Muscle of leg (tissue), 11 donors: ENCODE data around the gene MAPK8. TPM values are rescaled to one million over a fixed set of nuclear protein-coding genes. Genes with fewer than 3 reads are reported as not detected.

ENCODE experiments used
- DNase-seq: peaks from one replicate; pipeline ENCODE4 v3.0.0; 2013
- H3K27ac ChIP-seq: one replicate; pipeline ENCODE4 v1.5.1; 2013; ENCODE audit warnings: mild to moderate bottlenecking, low read length, control low read depth
- H3K27me3 ChIP-seq: one replicate; pipeline ENCODE4 v1.6.1; 2013; ENCODE audit warnings: low read length; ENCODE audit not compliant: control insufficient read depth, insufficient read depth
- H3K36me3 ChIP-seq: one replicate; pipeline ENCODE4 v1.6.1; 2013; ENCODE audit warnings: low read length; ENCODE audit not compliant: control insufficient read depth, insufficient read depth
- H3K4me1 ChIP-seq: one replicate; pipeline ENCODE4 v1.6.1; 2013; ENCODE audit warnings: low read length; ENCODE audit not compliant: control insufficient read depth, insufficient read depth
- H3K4me3 ChIP-seq: one replicate; pipeline ENCODE4 v1.5.1; 2013; ENCODE audit warnings: low read length, control low read depth
- H3K9me3 ChIP-seq: replicated peaks from 2 replicates; pipeline ENCODE4 v1.6.1; 2013; ENCODE audit warnings: low read depth, low read length; ENCODE audit not compliant: control insufficient read depth
- WGBS: methylation state at CpG from one replicate; pipeline ENCODE4 v1.1.5; 2013; ENCODE audit warnings: missing lambda C conversion rate; ENCODE audit not compliant: insufficient coverage; 5-methylcytosine and 5-hydroxymethylcytosine counted together
- polyA plus RNA-seq, 8 donors: library from polyadenylated mRNA; unstranded; fragments of 120-200 nt; gene quantifications; one replicate each; pipeline versions ENCODE4 v1.2.1 to v1.2.3, GENCODE V29; 2013; ENCODE audit warnings: inconsistent platforms in 1 of 8, low replicate concordance in 1 of 8; ENCODE audit not compliant: insufficient read length in 8 of 8, insufficient read depth in 1 of 8
- total RNA-seq: library from RNA; stranded (reverse); fragments of 120-200 nt; gene quantifications from one replicate; pipeline ENCODE4 v1.2.4, GENCODE V29; 2013

The MAPK8 gene
- total and polyA plus RNA-seq, 9 donors = 26.0 to 45.5 (median 32.2) TPM

DNA sequence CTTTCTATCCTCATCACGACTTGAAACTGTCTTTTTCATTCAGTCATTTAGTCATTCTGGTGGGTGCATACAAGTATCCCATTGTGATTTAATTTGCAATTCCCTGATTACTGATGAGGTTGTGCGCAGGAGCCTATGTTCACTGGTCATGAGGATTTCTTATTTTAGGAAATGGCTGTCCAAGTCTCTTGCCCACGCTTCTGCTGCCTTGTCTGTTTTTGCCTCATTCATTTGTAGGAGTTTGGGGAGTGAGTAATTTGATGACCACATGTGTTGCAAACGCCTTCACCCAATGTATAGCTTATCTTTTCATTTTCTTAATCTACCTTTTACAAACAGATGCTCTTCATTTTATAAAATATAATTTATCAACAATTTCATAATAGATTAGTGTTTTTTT lies 171.1 kb downstream of the MAPK8 start:
- WGBS = no CpG with 5 or more reads among the region's 4 CpGs
- Histone ChIP-seq H3K9me3 (peaks cover 1% of the 10 kb centered on the region), H3K4me1 (no peaks in the 10 kb centered on the region), H3K4me3 (no peak overlapping the region), H3K36me3 (no peaks in the 10 kb centered on the region), H3K27ac (no peak overlapping the region), H3K27me3 (peaks cover 2% of the 10 kb centered on the region)
- no peak for DNase-seq

GRCh38 chr10:48478469-48478868 lies 172.0 kb downstream of the MAPK8 start:
- DNase-seq = no peak
- Histone ChIP-seq H3K4me3 (no peak overlapping the region), H3K4me1 (no peaks in the 10 kb centered on the region), H3K9me3 (no peaks in the 10 kb centered on the region), H3K27me3 (peaks cover 2% of the 10 kb centered on the region), H3K27ac (no peak overlapping the region), H3K36me3 (no peaks in the 10 kb centered on the region)
- WGBS = 87% methylated on average over 5 of the region's 5 CpGs

- H3K27me3 ChIP-seq = peaks cover 2% of the 10 kb centered on the region
- 85% methylated on average over 25 of the region's 30 CpGs for WGBS
- no peak for DNase-seq
- H3K9me3 ChIP-seq = no peaks in the 10 kb centered on the region
- H3K4me3 ChIP-seq = no peak overlapping the region
- no peaks in the 10 kb centered on the region for H3K4me1 ChIP-seq
- H3K36me3 ChIP-seq = no peaks in the 10 kb centered on the region
- no peak overlapping the region for H3K27ac ChIP-seq
These were observed 172.7 kb downstream of the MAPK8 start for GRCh38 chr10:48478980-48479811.

DNA sequence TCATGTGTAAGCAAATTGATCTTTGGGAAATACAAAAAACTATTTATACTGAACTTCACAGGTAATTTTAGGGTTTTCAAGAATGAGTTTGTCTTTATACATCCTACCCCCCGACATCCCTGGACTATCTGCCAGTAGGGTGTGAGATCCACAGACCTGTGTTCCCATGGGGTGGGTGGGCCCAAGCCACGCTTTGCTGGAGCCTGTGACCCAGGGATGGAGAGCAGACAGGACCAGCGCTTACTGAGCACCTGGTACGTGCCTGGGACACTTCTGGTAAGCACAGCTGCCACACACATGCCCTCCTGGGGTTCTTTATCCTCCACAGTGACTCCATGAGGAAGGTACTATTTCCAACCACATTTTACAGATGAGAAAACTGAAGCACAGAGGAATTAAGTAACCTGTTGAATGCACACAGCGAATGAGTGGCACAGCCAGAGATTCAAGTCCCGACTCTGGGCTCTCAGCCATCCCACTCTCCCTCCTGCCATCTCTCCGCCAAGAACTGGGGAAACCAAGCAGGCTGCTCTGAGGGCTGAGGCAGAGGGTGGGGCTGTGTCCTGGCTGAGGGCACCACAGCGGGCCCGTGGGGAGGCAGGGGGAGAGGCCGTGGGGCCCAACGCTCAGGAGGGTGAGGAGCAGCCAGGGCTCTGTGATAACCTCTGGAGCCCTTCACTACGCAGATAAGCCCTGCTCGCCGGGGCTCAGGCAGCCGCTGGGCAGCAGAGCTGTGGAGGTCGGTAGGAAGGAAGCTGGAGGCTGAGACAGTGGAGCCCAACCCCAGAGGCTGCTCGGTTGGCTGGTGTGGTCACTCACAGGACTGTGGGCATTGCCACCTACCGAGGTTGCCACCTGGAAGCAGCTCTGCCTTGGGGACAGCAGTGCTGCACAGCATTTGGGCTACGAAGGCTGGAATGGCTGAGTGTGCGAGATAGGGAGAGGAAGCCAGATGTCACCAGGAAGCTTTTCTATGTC lies 174.2 kb downstream of the MAPK8 start:
- no peak overlapping the region for H3K4me3 ChIP-seq
- peaks cover 2% of the 10 kb centered on the region for H3K27me3 ChIP-seq
- WGBS = 61% methylated on average over 12 of the region's 20 CpGs
- H3K36me3 ChIP-seq = no peaks in the 10 kb centered on the region
- H3K27ac ChIP-seq = no peak overlapping the region
- DNase-seq = no peak
- no peaks in the 10 kb centered on the region for H3K4me1 ChIP-seq
- no peaks in the 10 kb centered on the region for H3K9me3 ChIP-seq

DNA sequence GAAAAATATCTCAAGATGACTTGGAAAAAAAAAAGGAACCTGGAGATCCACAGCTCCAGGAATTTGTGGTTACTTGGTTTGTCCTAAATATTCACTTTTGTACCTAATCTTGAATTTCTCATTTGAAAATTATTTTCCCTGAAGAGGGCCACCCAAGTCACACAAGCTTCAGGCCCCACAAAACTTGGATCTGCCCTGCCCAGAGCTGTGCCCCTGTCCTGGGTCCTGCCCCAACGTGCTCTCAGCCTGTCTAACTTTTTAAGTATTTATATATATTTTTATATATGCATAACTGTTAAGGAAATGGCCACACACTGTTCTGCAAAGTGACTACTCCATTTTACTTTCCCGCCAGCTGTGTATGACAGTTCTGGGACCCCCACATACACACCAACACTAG lies 174.9 kb downstream of the MAPK8 start:
- no peaks in the 10 kb centered on the region for H3K4me1 ChIP-seq
- no peaks in the 10 kb centered on the region for H3K27me3 ChIP-seq
- no peak overlapping the region for H3K4me3 ChIP-seq
- H3K36me3 ChIP-seq = no peaks in the 10 kb centered on the region
- H3K9me3 ChIP-seq = no peaks in the 10 kb centered on the region
- WGBS = no CpG with 5 or more reads among the region's 2 CpGs
- no peak for DNase-seq
- no peak overlapping the region for H3K27ac ChIP-seq

DNA sequence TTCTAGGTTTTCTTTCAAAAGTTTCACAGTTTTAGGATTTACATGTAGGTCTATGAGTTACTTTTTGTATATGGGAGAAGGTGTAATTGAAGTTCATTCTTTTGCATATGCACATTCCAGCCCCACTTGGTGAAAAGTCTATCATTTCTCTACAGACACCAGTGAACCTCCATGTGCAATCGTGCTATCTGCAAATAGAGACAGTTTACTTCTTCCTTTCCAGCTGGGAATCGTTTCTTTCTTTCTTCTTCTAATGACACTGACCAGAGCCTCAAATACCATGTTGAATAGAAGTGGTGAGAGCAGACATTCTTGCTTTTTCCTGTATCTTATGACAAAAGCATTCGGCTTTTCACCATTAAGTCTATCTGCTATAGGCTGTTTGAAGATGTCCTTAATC lies 175.7 kb downstream of the MAPK8 start:
- no CpG with 5 or more reads among the region's 3 CpGs for WGBS
- no peak for DNase-seq
- Histone ChIP-seq H3K4me3 (no peak overlapping the region), H3K36me3 (no peaks in the 10 kb centered on the region), H3K9me3 (no peaks in the 10 kb centered on the region), H3K27ac (no peak overlapping the region), H3K27me3 (no peaks in the 10 kb centered on the region), H3K4me1 (no peaks in the 10 kb centered on the region)

- Histone ChIP-seq H3K4me1 (no peaks in the 10 kb centered on the region), H3K9me3 (no peaks in the 10 kb centered on the region), H3K27me3 (no peaks in the 10 kb centered on the region), H3K4me3 (no peak overlapping the region), H3K36me3 (no peaks in the 10 kb centered on the region), H3K27ac (no peak overlapping the region)
- WGBS = no CpG with 5 or more reads among the region's 3 CpGs
- no peak for DNase-seq
These were observed 178.4 kb downstream of the MAPK8 start for GRCh38 chr10:48484911-48485310.

DNA sequence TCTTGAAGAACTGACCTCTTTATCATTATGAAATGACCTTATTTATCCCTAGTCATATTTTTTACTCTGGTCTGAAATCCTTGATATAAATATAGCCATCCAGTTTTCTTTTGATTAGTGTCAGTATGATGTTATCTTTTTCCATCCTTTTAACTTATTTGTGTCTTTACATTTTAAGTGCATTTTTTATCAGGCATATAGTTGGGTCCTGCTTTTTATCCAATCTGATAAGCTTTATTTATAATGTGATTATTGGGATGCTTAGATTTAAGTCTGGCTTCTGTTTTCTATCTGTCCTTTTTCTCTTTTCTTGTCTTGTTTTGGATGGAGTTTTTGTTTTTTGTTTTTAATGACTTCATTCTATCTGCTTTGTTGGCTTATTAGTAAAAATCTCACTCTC lies 179.2 kb downstream of the MAPK8 start:
- Histone ChIP-seq H3K36me3 (no peaks in the 10 kb centered on the region), H3K27ac (no peak overlapping the region), H3K4me3 (no peak overlapping the region), H3K27me3 (no peaks in the 10 kb centered on the region), H3K9me3 (no peaks in the 10 kb centered on the region), H3K4me1 (no peaks in the 10 kb centered on the region)
- no peak for DNase-seq

GRCh38 chr10:48487244-48487643 lies 180.8 kb downstream of the MAPK8 start:
- Histone ChIP-seq H3K36me3 (no peaks in the 10 kb centered on the region), H3K4me1 (no peaks in the 10 kb centered on the region), H3K27me3 (no peaks in the 10 kb centered on the region), H3K9me3 (no peaks in the 10 kb centered on the region), H3K27ac (no peak overlapping the region), H3K4me3 (no peak overlapping the region)
- DNase-seq = no peak
- WGBS = 89% methylated on average over 1 of the region's 1 CpG
